GM12878 (cell line): ENCODE data around the gene CRIM1.

Experiments
- ATF7 ChIP-seq: fragments of 450-650 bp; IDR thresholded peaks from 2 replicates; pipeline ENCODE4 v1.6.1; 2016; ENCODE audit warnings: low read depth, mild to moderate bottlenecking
- CBX5 ChIP-seq: sonication (generic); IDR thresholded peaks from 2 replicates; pipeline ENCODE4 v1.6.1; 2016; ENCODE audit warnings: low read depth, moderate library complexity, mild to moderate bottlenecking, inconsistent platforms
- DPF2 ChIP-seq: fragments of 450-650 bp; IDR thresholded peaks from 2 replicates; pipeline ENCODE4 v1.6.1; 2017; ENCODE audit warnings: mild to moderate bottlenecking
- EED ChIP-seq: sonication (generic); IDR thresholded peaks from 2 replicates; pipeline ENCODE4 v1.6.1; 2016; ENCODE audit warnings: antibody characterized with exemption, low read depth
- GABPA ChIP-seq: IDR thresholded peaks from 2 replicates; pipeline ENCODE4 v1.6.1; 2014; ENCODE audit warnings: antibody characterized with exemption, low read depth, mild to moderate bottlenecking, inconsistent platforms
- MXI1 ChIP-seq: fragments of 150-350 bp; IDR thresholded peaks from 2 replicates; pipeline ENCODE4 v1.6.1; 2011; ENCODE audit warnings: low read depth, mild to moderate bottlenecking, inconsistent platforms, low read length, improper control_type of control experiment
- NR2C1 ChIP-seq: fragments of 450-650 bp; IDR thresholded peaks from 2 replicates; pipeline ENCODE4 v1.6.1; 2017; ENCODE audit warnings: antibody characterized with exemption, mild to moderate bottlenecking, moderate library complexity
- POLR2A ChIP-seq: IDR thresholded peaks from 2 replicates; pipeline ENCODE4 v1.6.1; 2011; ENCODE audit warnings: low read depth, mild to moderate bottlenecking, low read length
- SIN3A ChIP-seq: IDR thresholded peaks from 2 replicates; pipeline ENCODE4 v1.6.1; 2012; ENCODE audit warnings: low read depth, low read length, improper control_type of control experiment
- ZNF274 ChIP-seq: IDR thresholded peaks from one replicate; pipeline ENCODE4 v1.8.0; 2011; ENCODE audit not compliant: insufficient read length, insufficient read depth
- ZSCAN29 ChIP-seq: fragments of 450-650 bp; IDR thresholded peaks from 2 replicates; pipeline ENCODE4 v1.6.1; 2017; ENCODE audit warnings: mild to moderate bottlenecking, moderate library complexity
- TF ChIP-seq, protein P1 (sequence below): IDR thresholded peaks from 2 replicates; pipeline ENCODE4 v1.6.1; 2011; ENCODE audit warnings: borderline replicate concordance, low read depth, mild to moderate bottlenecking, moderate library complexity, mixed read lengths, low read length; ENCODE audit not compliant: insufficient read depth; ENCODE audit errors: extremely low read length
- TF ChIP-seq, protein P2 (sequence below), 3 experiments: IDR thresholded peaks in 2 of 3; conservative IDR thresholded peaks in 1 of 3; 2 replicates each; pipeline ENCODE4 v1.5.1; 2011; ENCODE audit warnings: low read depth in 3 of 3, low read length in 3 of 3, mild to moderate bottlenecking in 3 of 3, control low read depth in 2 of 3, moderate library complexity in 2 of 3, inconsistent platforms in 1 of 3, mixed read lengths in 1 of 3; ENCODE audit not compliant: control insufficient read depth in 2 of 3, insufficient read depth in 1 of 3; ENCODE audit errors: extremely low read depth in 1 of 3

DNA sequence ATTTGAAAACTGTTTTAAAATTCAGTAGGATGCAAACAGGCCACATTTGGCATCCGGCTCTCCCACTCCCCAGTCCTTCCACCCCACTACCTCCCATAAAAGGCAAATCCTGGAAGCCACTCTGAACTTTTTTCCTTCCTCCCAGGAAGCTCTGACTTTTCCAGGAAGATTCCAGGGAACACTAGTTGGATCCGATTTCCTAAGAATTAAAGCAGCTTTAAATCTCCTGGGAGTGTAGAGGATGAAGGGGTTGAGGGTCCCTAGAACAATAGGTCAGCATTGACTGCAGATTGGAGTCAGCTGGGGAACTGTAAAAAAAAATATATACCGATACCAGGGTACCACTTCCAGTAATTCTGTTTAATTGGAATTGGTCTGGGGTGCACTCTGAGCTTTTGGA lies 76.9 kb downstream of the CRIM1 start:
- TF ChIP-seq, protein P1, sequence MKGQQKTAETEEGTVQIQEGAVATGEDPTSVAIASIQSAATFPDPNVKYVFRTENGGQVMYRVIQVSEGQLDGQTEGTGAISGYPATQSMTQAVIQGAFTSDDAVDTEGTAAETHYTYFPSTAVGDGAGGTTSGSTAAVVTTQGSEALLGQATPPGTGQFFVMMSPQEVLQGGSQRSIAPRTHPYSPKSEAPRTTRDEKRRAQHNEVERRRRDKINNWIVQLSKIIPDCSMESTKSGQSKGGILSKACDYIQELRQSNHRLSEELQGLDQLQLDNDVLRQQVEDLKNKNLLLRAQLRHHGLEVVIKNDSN: no peak
- TF ChIP-seq, protein P2, sequence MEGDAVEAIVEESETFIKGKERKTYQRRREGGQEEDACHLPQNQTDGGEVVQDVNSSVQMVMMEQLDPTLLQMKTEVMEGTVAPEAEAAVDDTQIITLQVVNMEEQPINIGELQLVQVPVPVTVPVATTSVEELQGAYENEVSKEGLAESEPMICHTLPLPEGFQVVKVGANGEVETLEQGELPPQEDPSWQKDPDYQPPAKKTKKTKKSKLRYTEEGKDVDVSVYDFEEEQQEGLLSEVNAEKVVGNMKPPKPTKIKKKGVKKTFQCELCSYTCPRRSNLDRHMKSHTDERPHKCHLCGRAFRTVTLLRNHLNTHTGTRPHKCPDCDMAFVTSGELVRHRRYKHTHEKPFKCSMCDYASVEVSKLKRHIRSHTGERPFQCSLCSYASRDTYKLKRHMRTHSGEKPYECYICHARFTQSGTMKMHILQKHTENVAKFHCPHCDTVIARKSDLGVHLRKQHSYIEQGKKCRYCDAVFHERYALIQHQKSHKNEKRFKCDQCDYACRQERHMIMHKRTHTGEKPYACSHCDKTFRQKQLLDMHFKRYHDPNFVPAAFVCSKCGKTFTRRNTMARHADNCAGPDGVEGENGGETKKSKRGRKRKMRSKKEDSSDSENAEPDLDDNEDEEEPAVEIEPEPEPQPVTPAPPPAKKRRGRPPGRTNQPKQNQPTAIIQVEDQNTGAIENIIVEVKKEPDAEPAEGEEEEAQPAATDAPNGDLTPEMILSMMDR (IDR thresholded peaks at IDR 0.05 in 2 of 3, conservative IDR thresholded peaks at IDR 0.05 in 1 of 3; ENCODE audit: control insufficient read depth in 2 of 3, extremely low read depth in 1 of 3, insufficient read depth in 1 of 3, low read depth in 3 of 3, low read length in 3 of 3): no peak
- TF ChIP-seq EED (no peak), SIN3A (no peak), ZNF274 (no peak), POLR2A (no peak), ZSCAN29 (no peak), ATF7 (no peak), GABPA (no peak), CBX5 (no peak), NR2C1 (no peak), MXI1 (no peak), DPF2 (no peak)
